Right lobe of liver (tissue), 6 donors: ENCODE results near the gene FOXA2. TPM values are rescaled to one million over a fixed set of nuclear protein-coding genes. Genes with fewer than 3 reads are reported as not detected.

ENCODE experiments used
- ATAC-seq, 4 donors: fragments of 200-7000 bp; cut with Tn5 transposase; one replicate each; pipeline ENCODE4 v1.9.1; 2020; ENCODE audit warnings: mild to moderate bottlenecking in 4 of 4, moderate library complexity in 4 of 4
- DNase-seq, 3 donors: peaks; one replicate each; pipeline ENCODE4 v3.0.0-alpha.2; 2020
- H3K27ac ChIP-seq, 3 donors: fragments of 200-600 bp; one replicate each; pipeline ENCODE4 v1.8.0; 2022
- H3K27me3 ChIP-seq, 2 donors: fragments of 200-600 bp; one replicate each; pipeline ENCODE4 v1.8.0; 2022
- H3K36me3 ChIP-seq, 4 donors: fragments of 200-600 bp; sonication (generic) in 1 of 4; one replicate each; pipeline versions ENCODE4 v1.5.1 to v1.8.0; 2017 to 2022; ENCODE audit warnings: control low read depth in 1 of 4
- H3K4me1 ChIP-seq, 4 donors: fragments of 200-600 bp; sonication (generic) in 1 of 4; one replicate each; pipeline versions ENCODE4 v1.5.1 to v1.8.0; 2017 to 2022; ENCODE audit warnings: control low read depth in 1 of 4
- H3K4me3 ChIP-seq, 3 donors: fragments of 200-600 bp; one replicate each; pipeline ENCODE4 v1.8.0; 2022
- H3K9me3 ChIP-seq, 4 donors: fragments of 200-600 bp; sonication (generic) in 1 of 4; one replicate each; pipeline versions ENCODE4 v1.5.1 to v1.8.0; 2017 to 2022; ENCODE audit warnings: control low read depth in 1 of 4
- POLR2A ChIP-seq: fragments of 450-650 bp; IDR thresholded peaks from one replicate; pipeline ENCODE4 v1.6.1; 2017; ENCODE audit warnings: antibody characterized with exemption, mild to moderate bottlenecking
- whole genome bisulfite sequencing: methylation state at CpG from one replicate; pipeline ENCODE4 v1.1.6; 2018; ENCODE audit warnings: low coverage, low lambda C conversion rate; ENCODE audit not compliant: insufficient coverage; ENCODE audit errors: missing lambda C conversion rate; 5-methylcytosine and 5-hydroxymethylcytosine counted together
- intact Hi-C, 2 donors: fragments of 100-400 bp; cut with DNase I; formaldehyde crosslinking; loops; one replicate each; pipeline versions ENCODE4 v1.11.2 to v1.14.1; 2022
- total RNA-seq, 6 experiments: library from RNA; depleted of rRNA in 2 of 6; stranded (reverse); fragments of >200 nt in 2 of 6; fragmentation: NEBNext Ultra II Directional in 3 of 6; extraction: Animal tissue kit (Norgen Biotek cat#: 25700) in 3 of 6; gene quantifications; one replicate each; pipeline versions ENCODE4 v1.1.0 to v1.2.4, GENCODE V29; 2016 to 2023
- TF ChIP-seq, protein P1 (sequence below), 4 donors: fragments of 200-600 bp in 3 of 4; fragments of 450-650 bp in 1 of 4; IDR thresholded peaks; one replicate each; pipeline versions ENCODE4 v1.5.1 to v1.8.0; 2016 to 2022; ENCODE audit warnings: antibody characterized with exemption in 4 of 4, mild to moderate bottlenecking in 2 of 4
- donor health status: DM: no; HTN: yes; CAD: no.
- donor health status: DM: no; HTN: no; CAD: no.
- donor health status: DM: no; HTN: no; CAD: no.
- donor health status: DM: no; HTN: yes; CAD: no.
- donor health status: DM: no; HTN: yes; CAD: no.

FOXA2 gene
- total RNA-seq, 6 experiments from 2014 or later: 11.8 to 28.7 (median 21.2) TPM

GRCh38 chr20:22585786-22586493 is 1.6 kb upstream of the FOXA2 start:
- 23% methylated on average over 12 of the region's 29 CpGs for WGBS
- TF ChIP-seq POLR2A: no peak
- TF ChIP-seq, protein P1, sequence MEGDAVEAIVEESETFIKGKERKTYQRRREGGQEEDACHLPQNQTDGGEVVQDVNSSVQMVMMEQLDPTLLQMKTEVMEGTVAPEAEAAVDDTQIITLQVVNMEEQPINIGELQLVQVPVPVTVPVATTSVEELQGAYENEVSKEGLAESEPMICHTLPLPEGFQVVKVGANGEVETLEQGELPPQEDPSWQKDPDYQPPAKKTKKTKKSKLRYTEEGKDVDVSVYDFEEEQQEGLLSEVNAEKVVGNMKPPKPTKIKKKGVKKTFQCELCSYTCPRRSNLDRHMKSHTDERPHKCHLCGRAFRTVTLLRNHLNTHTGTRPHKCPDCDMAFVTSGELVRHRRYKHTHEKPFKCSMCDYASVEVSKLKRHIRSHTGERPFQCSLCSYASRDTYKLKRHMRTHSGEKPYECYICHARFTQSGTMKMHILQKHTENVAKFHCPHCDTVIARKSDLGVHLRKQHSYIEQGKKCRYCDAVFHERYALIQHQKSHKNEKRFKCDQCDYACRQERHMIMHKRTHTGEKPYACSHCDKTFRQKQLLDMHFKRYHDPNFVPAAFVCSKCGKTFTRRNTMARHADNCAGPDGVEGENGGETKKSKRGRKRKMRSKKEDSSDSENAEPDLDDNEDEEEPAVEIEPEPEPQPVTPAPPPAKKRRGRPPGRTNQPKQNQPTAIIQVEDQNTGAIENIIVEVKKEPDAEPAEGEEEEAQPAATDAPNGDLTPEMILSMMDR (IDR thresholded peaks at IDR 0.05): no peak
- no peak for ATAC-seq
- intact Hi-C loops: loop anchor here (10.0 kb wide), 1 partner anchor 121 kb away; no protein-coding TSS in a partner anchor
- Histone ChIP-seq H3K27me3 (no peaks in the 10 kb centered on the region), H3K4me1 (peaks cover 0 to 16% (median 5%) of the 10 kb centered on the region in 4 donors), H3K4me3 (peak overlapping the region in 2 of 3 donors; percentile 71 to 78), H3K9me3 (no peaks in the 10 kb centered on the region), H3K27ac (peak overlapping the region in 2 of 3 donors; percentile 90 to 98), H3K36me3 (peaks cover 0 to 9% (median 0%) of the 10 kb centered on the region in 4 donors)
- DNase-seq: no peak

- peak; percentile 47 to 80 (median 66) for DNase-seq
- Histone ChIP-seq H3K36me3 (peaks cover 0 to 9% (median 0%) of the 10 kb centered on the region in 4 donors), H3K9me3 (no peaks in the 10 kb centered on the region), H3K27ac (peak overlapping the region; percentile 81 to 98 (median 90)), H3K4me1 (peaks cover 0 to 24% (median 5%) of the 10 kb centered on the region in 4 donors), H3K4me3 (peak overlapping the region; percentile 49 to 78 (median 71)), H3K27me3 (no peaks in the 10 kb centered on the region)
- peak; percentile 42 to 64 (median 52) for ATAC-seq
- intact Hi-C loops: loop anchor here (10.0 kb wide), 1 partner anchor 120 kb away; no protein-coding TSS in a partner anchor
- 2% methylated on average over 18 of the region's 58 CpGs for WGBS
- TF ChIP-seq, protein P1 (IDR thresholded peaks at IDR 0.05): no peak
- peak; percentile 54 for TF ChIP-seq POLR2A
Measured at GRCh38 chr20:22584922-22585785, 782 bp upstream of the FOXA2 start.

DNA sequence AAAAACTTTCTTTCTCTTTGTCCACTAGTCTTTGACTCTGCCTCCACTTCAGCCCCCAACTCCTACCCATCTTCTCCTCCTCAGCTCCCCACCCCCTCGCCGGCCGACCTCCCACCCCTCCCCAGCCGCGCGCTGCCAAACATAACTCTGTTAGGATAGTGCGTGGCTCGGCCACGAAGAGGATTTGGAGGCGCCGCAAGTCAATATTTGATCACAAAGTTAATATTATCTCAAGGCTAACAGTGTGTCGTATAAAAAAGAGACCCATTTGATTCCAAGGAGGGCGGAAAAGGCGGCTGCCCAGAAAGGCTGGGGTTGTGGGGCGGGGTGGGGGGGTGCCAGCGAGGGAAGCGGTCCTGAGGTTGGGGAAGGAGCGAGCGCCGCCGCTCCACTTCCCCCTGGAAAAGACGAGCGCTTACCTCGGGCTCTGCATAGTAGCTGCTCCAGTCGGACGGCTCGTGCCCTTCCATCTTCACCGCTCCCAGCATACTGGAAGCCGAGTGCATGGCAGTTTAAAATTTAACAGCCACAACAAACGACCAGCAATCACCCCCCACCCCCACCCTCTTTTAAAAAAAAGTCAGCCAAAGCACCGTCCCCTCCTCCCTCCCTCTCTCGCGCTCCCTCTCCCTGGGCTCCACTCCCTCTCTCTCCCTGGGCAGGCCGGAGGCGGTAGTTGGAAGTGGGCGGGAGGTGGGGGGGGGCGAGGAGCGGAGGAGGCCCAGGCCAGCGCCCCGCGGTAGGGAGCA is 425 bp downstream of the FOXA2 start:
- Histone ChIP-seq H3K27me3 (no peaks in the 10 kb centered on the region), H3K27ac (peak overlapping the region; percentile 80 to 98 (median 90)), H3K9me3 (no peaks in the 10 kb centered on the region), H3K36me3 (peaks cover 0 to 9% (median 0%) of the 10 kb centered on the region in 4 donors), H3K4me3 (peak overlapping the region; percentile 55 to 78 (median 71)), H3K4me1 (peaks cover 0 to 28% (median 5%) of the 10 kb centered on the region in 4 donors)
- WGBS: 1% methylated on average over 24 of the region's 41 CpGs
- DNase-seq (peak; percentile 81 to 89 (median 89)), ATAC-seq (peak; percentile 55 to 77 (median 62))
- intact Hi-C loops: loop anchor here (10.0 kb wide), 1 partner anchor 119 kb away; no protein-coding TSS in a partner anchor
- TF ChIP-seq POLR2A: peak; percentile 75
- TF ChIP-seq, protein P1 (IDR thresholded peaks at IDR 0.05): no peak
